SK-N-SH (cell line): Measurements from ENCODE around the gene DNAH3. TPM values are rescaled to one million over a fixed set of nuclear protein-coding genes. Genes with fewer than 3 reads are reported as not detected.

Experiments
- CTCF ChIA-PET: fragments of 300-600, 350-600 bp; formaldehyde crosslinking; extraction: SDS; loops from one replicate; lab custom pipeline; 2021; lab: Yijun Ruan, JAX
- POLR2A ChIA-PET: fragments of 350-600 bp; sonication (Branson Sonifier 250); formaldehyde crosslinking; extraction: SDS; loops from one replicate; lab custom pipeline; 2020; ENCODE audit warnings: antibody characterized with exemption, inconsistent platforms; lab: Yijun Ruan, JAX
- DNase-seq: peaks from one replicate; pipeline ENCODE4 v3.0.0; 2012
- H2AFZ ChIP-seq: fragments of 200-600 bp; sonication (generic); 2 replicates; pipeline ENCODE4 v1.8.1; 2016; ENCODE audit warnings: antibody characterized with exemption, mild to moderate bottlenecking, low read depth
- H3F3A ChIP-seq: fragments of 200-600 bp; sonication (generic); replicated peaks from 2 replicates; pipeline ENCODE3; 2016; ENCODE audit warnings: antibody characterized with exemption, mild to moderate bottlenecking; ENCODE audit not compliant: insufficient read depth
- H3K27ac ChIP-seq, 2 experiments: fragments of 200-500 bp in 1 of 2; fragments of 200-600 bp in 1 of 2; sonication (Bioruptor generic) in 1 of 2; sonication (generic), shearing (Covaris generic) in 1 of 2; 2 replicates each; pipeline versions ENCODE4 v1.5.1 to v1.6.1; 2014 to 2016; ENCODE audit warnings: low read depth in 2 of 2, inconsistent platforms in 1 of 2, low read length in 1 of 2, mild to moderate bottlenecking in 1 of 2, mixed read lengths in 1 of 2
- H3K27me3 ChIP-seq: fragments of 200-600 bp; sonication (generic), shearing (Covaris generic); 2 replicates; pipeline ENCODE4 v1.6.1; 2016; ENCODE audit warnings: mixed run types; ENCODE audit not compliant: insufficient read depth
- H3K36me3 ChIP-seq, 2 experiments: fragments of 200-500 bp in 1 of 2; fragments of 200-600 bp in 1 of 2; sonication (Bioruptor generic) in 1 of 2; sonication (generic) in 1 of 2; replicated peaks in 1 of 2; 2 replicates each; pipeline versions ENCODE3 to v1.5.1; 2014 to 2016; ENCODE audit warnings: low read length in 1 of 2, mild to moderate bottlenecking in 1 of 2; ENCODE audit not compliant: insufficient read depth in 2 of 2, control insufficient read depth in 1 of 2
- H3K4me1 ChIP-seq, 2 experiments: fragments of 200-500 bp in 1 of 2; fragments of 200-600 bp in 1 of 2; sonication (Bioruptor generic) in 1 of 2; sonication (generic), shearing (Covaris generic) in 1 of 2; 2 replicates each; pipeline versions ENCODE4 v1.5.1 to v1.6.1; 2014 to 2016; ENCODE audit warnings: low read depth in 1 of 2, low read length in 1 of 2, mixed run types in 1 of 2; ENCODE audit not compliant: insufficient read depth in 2 of 2, control insufficient read depth in 1 of 2
- H3K4me2 ChIP-seq: fragments of 200-600 bp; sonication (generic), shearing (Covaris generic); 2 replicates; pipeline ENCODE4 v1.6.1; 2017; ENCODE audit warnings: mixed run types
- H3K4me3 ChIP-seq, 2 experiments: fragments of 200-500 bp in 1 of 2; fragments of 200-600 bp in 1 of 2; sonication (Bioruptor generic) in 1 of 2; sonication (generic), shearing (Covaris generic) in 1 of 2; 2 replicates each; pipeline versions ENCODE4 v1.5.1 to v1.8.1; 2014 to 2016; ENCODE audit warnings: low read depth in 2 of 2, inconsistent platforms in 1 of 2, low read length in 1 of 2, mild to moderate bottlenecking in 1 of 2, mixed read lengths in 1 of 2, moderate library complexity in 1 of 2
- H3K79me2 ChIP-seq: fragments of 200-600 bp; sonication (generic); 2 replicates; pipeline ENCODE4 v1.8.1; 2017; ENCODE audit warnings: mild to moderate bottlenecking; ENCODE audit not compliant: insufficient read depth
- H3K9ac ChIP-seq: fragments of 200-600 bp; sonication (generic); 2 replicates; pipeline ENCODE4 v1.6.1; 2017; ENCODE audit warnings: mixed run types
- H3K9me2 ChIP-seq: fragments of 200-600 bp; sonication (generic); 2 replicates; pipeline ENCODE4 v1.6.1; 2017; ENCODE audit warnings: mixed run types
- H3K9me3 ChIP-seq: fragments of 200-600 bp; sonication (generic); 2 replicates; pipeline ENCODE4 v1.6.1; 2017; ENCODE audit warnings: mixed run types, mild to moderate bottlenecking, moderate library complexity
- H4K20me1 ChIP-seq: fragments of 200-600 bp; sonication (generic); 2 replicates; pipeline ENCODE4 v1.6.1; 2017; ENCODE audit warnings: mild to moderate bottlenecking, mixed run types; ENCODE audit not compliant: insufficient read depth
- CHD2 ChIP-seq: fragments of 150-350 bp; IDR thresholded peaks from 2 replicates; pipeline ENCODE4 v1.6.1; 2018; ENCODE audit warnings: low read length; ENCODE audit not compliant: partially characterized antibody
- CTCF ChIP-seq: fragments of 200-600 bp; sonication (generic); IDR thresholded peaks from 2 replicates; pipeline ENCODE4 v1.6.1; 2017; ENCODE audit warnings: antibody characterized with exemption, mild to moderate bottlenecking, moderate library complexity
- ELF1 ChIP-seq: IDR thresholded peaks from 2 replicates; pipeline ENCODE4 v1.4.0; 2012
- EP300 ChIP-seq, 2 experiments: IDR thresholded peaks; 2 replicates each; pipeline versions ENCODE4 v1.4.0 to v1.6.1; 2012; ENCODE audit warnings: borderline replicate concordance in 1 of 2, low read depth in 1 of 2, low read length in 1 of 2
- EZH2phosphoT487 ChIP-seq: fragments of 200-600 bp; sonication (generic); IDR thresholded peaks from 2 replicates; pipeline ENCODE4 v1.6.1; 2017; ENCODE audit warnings: low read depth, mixed run types, mild to moderate bottlenecking, antibody characterized with exemption, moderate library complexity, borderline replicate concordance
- FOSL2 ChIP-seq: IDR thresholded peaks from 2 replicates; pipeline ENCODE4 v1.4.0; 2012; ENCODE audit warnings: low read depth, mild to moderate bottlenecking, moderate library complexity, borderline replicate concordance
- FOXJ3 ChIP-seq: sonication (generic); formaldehyde crosslinking; IDR thresholded peaks from 2 replicates; pipeline ENCODE4 v1.5.1; 2020; ENCODE audit warnings: mild to moderate bottlenecking, missing genetic modification reagents
- FOXM1 ChIP-seq: IDR thresholded peaks from 2 replicates; pipeline ENCODE4 v1.4.0; 2012; ENCODE audit warnings: low read depth, mild to moderate bottlenecking
- GABPA ChIP-seq: IDR thresholded peaks from 2 replicates; pipeline ENCODE4 v1.4.0; 2012; ENCODE audit warnings: low read depth, mild to moderate bottlenecking
- GATA2 ChIP-seq: sonication (generic); formaldehyde crosslinking; IDR thresholded peaks from 2 replicates; pipeline ENCODE4 v1.5.0; 2020; ENCODE audit warnings: mild to moderate bottlenecking, missing genetic modification reagents
- JUND ChIP-seq: IDR thresholded peaks from 2 replicates; pipeline ENCODE4 v1.4.0; 2012
- MAX ChIP-seq: IDR thresholded peaks from 2 replicates; pipeline ENCODE4 v1.4.0; 2012; ENCODE audit warnings: low read depth
- MEF2A ChIP-seq: IDR thresholded peaks from 2 replicates; pipeline ENCODE4 v1.4.0; 2012; ENCODE audit warnings: low read depth, borderline replicate concordance
- NFIC ChIP-seq: IDR thresholded peaks from 2 replicates; pipeline ENCODE4 v1.4.0; 2012; ENCODE audit warnings: borderline replicate concordance
- PBX3 ChIP-seq: IDR thresholded peaks from 2 replicates; pipeline ENCODE4; 2012
- POLR2AphosphoS5 ChIP-seq: IDR thresholded peaks from 2 replicates; pipeline ENCODE4 v1.6.1; 2012; ENCODE audit warnings: low read depth, low read length
- RAD21 ChIP-seq: IDR thresholded peaks from 2 replicates; pipeline ENCODE4 v1.6.1; 2012; ENCODE audit warnings: mild to moderate bottlenecking, low read length
- RXRA ChIP-seq: IDR thresholded peaks from 2 replicates; pipeline ENCODE4 v1.4.0; 2012; ENCODE audit warnings: low read depth, mild to moderate bottlenecking, borderline replicate concordance
- SMC3 ChIP-seq: IDR thresholded peaks from 2 replicates; pipeline ENCODE4 v1.6.1; 2012; ENCODE audit warnings: low read depth, low read length, improper control_type of control experiment
- TAF1 ChIP-seq: IDR thresholded peaks from 2 replicates; pipeline ENCODE4 v1.6.1; 2012; ENCODE audit warnings: low read depth, mild to moderate bottlenecking, low read length, moderate library complexity, borderline replicate concordance
- TCF12 ChIP-seq: IDR thresholded peaks from 2 replicates; pipeline ENCODE4 v1.4.0; 2012
- TEAD4 ChIP-seq: IDR thresholded peaks from 2 replicates; pipeline ENCODE4 v1.4.0; 2012; ENCODE audit warnings: mild to moderate bottlenecking, borderline replicate concordance; ENCODE audit not compliant: insufficient read depth
- USF1 ChIP-seq: IDR thresholded peaks from 2 replicates; pipeline ENCODE4 v1.4.0; 2012; ENCODE audit warnings: low read depth, borderline replicate concordance
- USF2 ChIP-seq: fragments of 150-350 bp; IDR thresholded peaks from 2 replicates; pipeline ENCODE4 v1.6.1; 2017; ENCODE audit warnings: antibody characterized with exemption, low read length, low read depth, borderline replicate concordance
- ZBTB33 ChIP-seq: IDR thresholded peaks from 2 replicates; pipeline ENCODE4 v1.4.0; 2012; ENCODE audit warnings: low read depth, borderline replicate concordance
- WGBS: methylation state at CpG from one replicate; pipeline ENCODE4 v1.1.6; 2017; ENCODE audit warnings: low lambda C conversion rate; 5-methylcytosine and 5-hydroxymethylcytosine counted together
- polyA plus RNA-seq, 3 experiments: library from polyadenylated mRNA; depleted of rRNA; stranded (reverse); fragments of >200 nt; gene quantifications; 2 replicates each; pipeline ENCODE4 v1.2.3, GENCODE V29; 2012

Gene DNAH3
- polyA plus RNA-seq, 1 of the 3 experiments (the other 2 are of a cell fraction) = not detected

- 64% methylated on average over 4 of the region's 4 CpGs for WGBS
- ChIA-PET POLR2A (no interaction called here), CTCF (no interaction called here)
- peaks cover 34% of the 10 kb centered on the region for H3F3A ChIP-seq
- peaks cover 3 to 5% of the 10 kb centered on the region in 2 experiments for H3K36me3 ChIP-seq
- peak; percentile 57 for TF ChIP-seq TCF12
- no peak for TF ChIP-seq GABPA
- peak; percentile 56 for TF ChIP-seq JUND
- TF ChIP-seq NFIC = peak; percentile 18; the same call in 1 of the 2 replicates
- TF ChIP-seq SMC3 = no peak
- no peak for TF ChIP-seq EZH2phosphoT487
- no peak for TF ChIP-seq CTCF
- peak; percentile 68 for TF ChIP-seq FOSL2
- TF ChIP-seq RXRA = no peak; the same call in 1 of the 2 replicates
- TF ChIP-seq ELF1 = no peak
- TF ChIP-seq PBX3 = peak; percentile 48; the same call in 1 of the 2 replicates
- TF ChIP-seq TEAD4 = no peak
- no peak for TF ChIP-seq TAF1
- TF ChIP-seq FOXJ3 (CRISPR knock-in tag) = no peak
- TF ChIP-seq GATA2 (CRISPR knock-in tag) = no peak
- TF ChIP-seq RAD21 = no peak
- peak; percentile 31; the same call in 1 of the 2 replicates for TF ChIP-seq MAX
- TF ChIP-seq USF2 = no peak
- no peak; a peak in 1 of 4 replicates for TF ChIP-seq EP300 (IDR thresholded peaks at IDR 0.05; ENCODE audit: borderline replicate concordance in 1 of 2, low read depth in 1 of 2, low read length in 1 of 2)
- TF ChIP-seq FOXM1 = no peak
- no peak for TF ChIP-seq ZBTB33
- no peak for TF ChIP-seq CHD2
- no peak for TF ChIP-seq POLR2AphosphoS5
- TF ChIP-seq USF1 = no peak
- TF ChIP-seq MEF2A = no peak
- peak overlapping the region; percentile 71 for H3K4me2 ChIP-seq
- peaks cover 31% of the 10 kb centered on the region for H3K79me2 ChIP-seq
- H3K4me3 ChIP-seq = no peak overlapping the region
- H3K9ac ChIP-seq = peak overlapping the region; percentile 26; the same call in 1 of the 2 replicates
- H3K27me3 ChIP-seq = no peaks in the 10 kb centered on the region
- H3K9me2 ChIP-seq = no peaks in the 10 kb centered on the region
- H2AFZ ChIP-seq = peak overlapping the region; percentile 33; the same call in 1 of the 2 replicates
- no peak for DNase-seq
- H3K4me1 ChIP-seq = peaks cover 16 to 43% of the 10 kb centered on the region in 2 experiments
- peak overlapping the region; percentile 58 to 85; a peak in 3 of 4 replicates for H3K27ac ChIP-seq
- no peaks in the 10 kb centered on the region for H3K9me3 ChIP-seq
- H4K20me1 ChIP-seq = no peaks in the 10 kb centered on the region
Measured at GRCh38 chr16:20906341-20907255, 244.0 kb downstream of the DNAH3 start.
